Chondrocyte (in vitro differentiated cells): ENCODE data around the gene DENND2A. TPM values are rescaled to one million over a fixed set of nuclear protein-coding genes. Genes with fewer than 3 reads are reported as not detected.

Experiments used
- DNase-seq: peaks from one replicate; pipeline ENCODE4 v3.0.0; 2021; ENCODE audit warnings: mixed read lengths, low spot score
- H3K27ac Mint-ChIP-seq: one replicate; pipeline ENCODE4 v1.8.0; 2021; ENCODE audit warnings: mild to moderate bottlenecking, moderate library complexity, mixed read lengths; ENCODE audit not compliant: unreplicated experiment
- H3K27me3 Mint-ChIP-seq: 2 replicates; pipeline ENCODE4 v1.8.0; 2021; ENCODE audit warnings: low read depth, mixed read lengths
- H3K36me3 Mint-ChIP-seq: 2 replicates; pipeline ENCODE4 v1.8.0; 2021; ENCODE audit warnings: low read depth, mixed read lengths
- H3K4me1 Mint-ChIP-seq: 2 replicates; pipeline ENCODE4 v1.8.0; 2021; ENCODE audit warnings: low read depth, mild to moderate bottlenecking, mixed read lengths
- H3K4me3 Mint-ChIP-seq: one replicate; pipeline ENCODE4 v1.8.0; 2021; ENCODE audit warnings: mild to moderate bottlenecking, moderate library complexity, mixed read lengths; ENCODE audit not compliant: unreplicated experiment
- H3K9me3 Mint-ChIP-seq: 2 replicates; pipeline ENCODE4 v1.8.0; 2021; ENCODE audit warnings: low read depth, mixed read lengths
- total RNA-seq: library from RNA; stranded (reverse); gene quantifications from 3 replicates; pipeline ENCODE4 v1.2.1, GENCODE V29; 2021
- TF ChIP-seq, protein P1 (sequence below): fragments of 200-600 bp; sonication (generic); IDR thresholded peaks from 2 replicates; pipeline ENCODE4 v1.5.0; 2021; ENCODE audit warnings: antibody characterized with exemption, mild to moderate bottlenecking, moderate library complexity

DENND2A gene
- total RNA-seq, 1 donor from 2014 or later, result 16.0 TPM

DNA sequence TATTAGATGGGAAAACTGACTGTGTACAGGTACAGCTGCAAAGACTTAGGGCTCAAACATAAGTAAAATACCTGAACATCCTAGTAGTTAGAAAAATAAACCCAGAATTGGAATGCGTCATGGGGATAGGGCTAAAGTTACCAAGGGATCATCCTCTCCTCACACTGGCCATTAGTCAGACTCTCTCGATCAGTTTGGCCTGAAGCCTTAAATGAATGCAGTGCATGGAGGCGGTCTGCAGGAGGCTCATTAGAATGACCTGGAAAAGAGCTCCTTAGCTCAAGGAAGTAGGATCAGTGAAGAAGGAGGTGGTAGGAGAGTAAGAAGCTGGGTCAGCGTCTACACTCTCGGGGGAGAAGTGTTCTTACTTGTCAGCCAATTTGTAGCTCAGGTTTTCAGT, 35.3 kb downstream of the DENND2A start:
- H3K9me3 Mint-ChIP-seq, result no peaks in the 10 kb centered on the region
- no peak overlapping the region for H3K4me3 Mint-ChIP-seq
- DNase-seq, result no peak
- peaks cover 3% of the 10 kb centered on the region for H3K36me3 Mint-ChIP-seq
- TF ChIP-seq, protein P1, sequence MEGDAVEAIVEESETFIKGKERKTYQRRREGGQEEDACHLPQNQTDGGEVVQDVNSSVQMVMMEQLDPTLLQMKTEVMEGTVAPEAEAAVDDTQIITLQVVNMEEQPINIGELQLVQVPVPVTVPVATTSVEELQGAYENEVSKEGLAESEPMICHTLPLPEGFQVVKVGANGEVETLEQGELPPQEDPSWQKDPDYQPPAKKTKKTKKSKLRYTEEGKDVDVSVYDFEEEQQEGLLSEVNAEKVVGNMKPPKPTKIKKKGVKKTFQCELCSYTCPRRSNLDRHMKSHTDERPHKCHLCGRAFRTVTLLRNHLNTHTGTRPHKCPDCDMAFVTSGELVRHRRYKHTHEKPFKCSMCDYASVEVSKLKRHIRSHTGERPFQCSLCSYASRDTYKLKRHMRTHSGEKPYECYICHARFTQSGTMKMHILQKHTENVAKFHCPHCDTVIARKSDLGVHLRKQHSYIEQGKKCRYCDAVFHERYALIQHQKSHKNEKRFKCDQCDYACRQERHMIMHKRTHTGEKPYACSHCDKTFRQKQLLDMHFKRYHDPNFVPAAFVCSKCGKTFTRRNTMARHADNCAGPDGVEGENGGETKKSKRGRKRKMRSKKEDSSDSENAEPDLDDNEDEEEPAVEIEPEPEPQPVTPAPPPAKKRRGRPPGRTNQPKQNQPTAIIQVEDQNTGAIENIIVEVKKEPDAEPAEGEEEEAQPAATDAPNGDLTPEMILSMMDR, result no peak
- peaks cover 14% of the 10 kb centered on the region for H3K4me1 Mint-ChIP-seq
- H3K27me3 Mint-ChIP-seq, result no peaks in the 10 kb centered on the region
- H3K27ac Mint-ChIP-seq, result no peak overlapping the region

DNA sequence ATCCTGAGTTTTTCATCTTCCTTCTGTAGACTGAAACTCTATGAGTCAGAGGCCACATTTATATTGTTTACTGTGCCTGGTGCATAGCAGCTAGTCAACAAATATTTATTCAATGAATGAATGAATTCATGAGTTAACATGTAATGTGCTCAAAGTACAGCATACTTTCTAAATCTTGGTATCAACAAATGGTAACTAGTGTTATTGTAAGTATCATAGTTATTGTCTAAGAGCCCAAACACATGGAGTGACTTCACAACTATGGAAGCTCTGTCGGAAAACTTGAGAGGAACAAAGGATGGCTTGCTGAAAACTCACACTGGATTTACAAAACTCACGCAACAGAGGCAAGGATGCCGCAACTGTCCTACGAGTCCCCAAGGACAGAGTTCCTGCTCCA, 35.9 kb downstream of the DENND2A start:
- TF ChIP-seq, protein P1, result no peak
- Mint-ChIP-seq H3K9me3 (no peaks in the 10 kb centered on the region), H3K27ac (no peak overlapping the region), H3K4me3 (no peak overlapping the region), H3K27me3 (no peaks in the 10 kb centered on the region), H3K36me3 (peaks cover 7% of the 10 kb centered on the region), H3K4me1 (peaks cover 11% of the 10 kb centered on the region)
- DNase-seq, result no peak

DNA sequence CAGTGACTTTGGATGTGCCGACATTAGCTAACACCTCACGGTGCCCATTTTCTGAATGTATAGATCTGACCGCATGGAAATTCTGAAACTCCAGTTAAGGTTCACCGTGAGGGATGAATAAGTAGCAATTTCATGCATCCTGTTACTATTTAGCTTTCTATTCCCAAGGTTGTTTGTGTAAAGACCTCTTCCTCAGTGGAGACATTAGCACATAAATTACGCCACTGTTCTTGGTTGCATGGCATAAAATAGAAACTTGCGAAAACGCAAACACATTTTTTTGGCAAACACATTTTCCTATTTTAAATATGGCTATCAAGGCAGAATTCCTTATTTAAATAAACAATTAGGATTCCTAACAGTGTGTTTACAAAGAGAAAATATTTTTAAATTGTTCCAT, 36.5 kb downstream of the DENND2A start:
- Mint-ChIP-seq H3K4me1 (peaks cover 11% of the 10 kb centered on the region), H3K4me3 (no peak overlapping the region), H3K9me3 (no peaks in the 10 kb centered on the region), H3K36me3 (peaks cover 7% of the 10 kb centered on the region), H3K27ac (no peak overlapping the region), H3K27me3 (no peaks in the 10 kb centered on the region)
- no peak for DNase-seq
- TF ChIP-seq, protein P1, result no peak

DNA sequence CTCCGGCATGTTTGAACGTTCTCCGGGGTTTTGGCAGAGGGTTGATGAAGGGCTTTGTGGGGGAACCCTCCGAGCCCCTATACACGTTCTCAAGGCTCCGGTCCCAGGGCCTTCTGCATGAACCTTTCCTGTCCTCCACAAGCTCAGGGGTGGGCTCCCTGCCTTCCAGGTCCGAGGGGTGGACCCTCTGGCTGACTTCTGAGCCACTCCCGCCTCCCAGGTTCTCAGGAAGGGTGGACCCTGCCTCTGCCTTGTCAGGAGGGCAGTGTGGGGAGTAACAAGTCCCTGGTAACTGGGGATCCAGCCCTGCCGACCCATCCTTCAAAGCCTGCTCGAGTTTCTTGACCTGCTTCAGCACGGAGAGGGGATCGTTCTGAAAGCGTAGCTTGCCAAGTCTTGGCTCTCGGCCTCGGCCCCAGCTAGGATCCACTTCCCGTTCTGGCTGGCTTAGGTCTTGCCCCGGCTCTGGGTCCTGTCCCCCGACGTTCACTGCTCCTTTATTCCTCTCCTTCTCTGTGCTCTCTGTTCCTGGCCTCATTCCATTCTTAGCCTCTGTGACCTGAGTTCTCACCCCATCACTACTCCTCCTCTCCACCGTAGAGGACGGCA, 38.9 kb downstream of the DENND2A start:
- no peaks in the 10 kb centered on the region for H3K9me3 Mint-ChIP-seq
- H3K36me3 Mint-ChIP-seq, result peaks cover 7% of the 10 kb centered on the region
- no peak for DNase-seq
- peaks cover 16% of the 10 kb centered on the region for H3K4me1 Mint-ChIP-seq
- no peak overlapping the region for H3K4me3 Mint-ChIP-seq
- H3K27me3 Mint-ChIP-seq, result no peaks in the 10 kb centered on the region
- no peak overlapping the region for H3K27ac Mint-ChIP-seq
- TF ChIP-seq, protein P1, result no peak

DNA sequence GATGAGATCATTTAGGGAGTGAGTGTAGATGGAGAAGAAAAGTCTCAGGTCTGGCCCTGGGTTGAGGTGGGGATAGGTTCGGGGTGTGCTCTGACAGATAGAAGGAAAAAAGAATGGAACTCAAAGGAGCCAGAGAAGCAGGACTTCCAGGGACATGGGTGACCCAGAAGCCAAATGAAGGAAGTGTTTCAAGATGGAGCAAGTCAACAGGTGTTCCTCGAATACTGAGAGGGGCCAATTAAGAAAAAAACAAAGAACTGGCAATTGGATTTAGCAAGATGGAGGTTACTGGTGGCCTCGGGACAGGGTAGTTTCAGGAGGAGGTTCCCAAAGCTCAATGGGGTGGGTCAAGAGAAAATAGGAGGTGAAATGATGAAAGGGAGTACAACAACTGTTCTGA, 40.3 kb downstream of the DENND2A start:
- Mint-ChIP-seq H3K9me3 (no peaks in the 10 kb centered on the region), H3K36me3 (peaks cover 7% of the 10 kb centered on the region), H3K4me3 (no peak overlapping the region), H3K27me3 (no peaks in the 10 kb centered on the region), H3K4me1 (peaks cover 27% of the 10 kb centered on the region), H3K27ac (no peak overlapping the region)
- TF ChIP-seq, protein P1, result no peak
- no peak for DNase-seq
